Activated naive CD4-positive, alpha-beta T cell treated with anti-CD3 and anti-CD28 coated beads, Interleukin-2, amount 10 ng/mL, durations not matched to agents 7 days and 5 days (primary cell): ENCODE data around the gene TNN.

ENCODE experiments used
- CTCF ChIA-PET: fragments of 350-600 bp; sonication (Branson Sonifier 250); formaldehyde crosslinking; loops from one replicate; lab custom pipeline; 2021; ENCODE audit warnings: antibody characterized with exemption; lab: Charles Lee
- DNase-seq: peaks from one replicate; pipeline ENCODE4 v3.0.0-alpha.2; 2020
- H3K27ac Mint-ChIP-seq: one replicate; pipeline ENCODE4 v1.8.0; 2021; ENCODE audit warnings: mild to moderate bottlenecking, moderate library complexity, mixed read lengths
- H3K27me3 Mint-ChIP-seq: one replicate; pipeline ENCODE4 v1.8.0; 2021; ENCODE audit warnings: mild to moderate bottlenecking, mixed read lengths
- H3K36me3 Mint-ChIP-seq: one replicate; pipeline ENCODE4 v1.8.0; 2021; ENCODE audit warnings: mixed read lengths
- H3K4me1 Mint-ChIP-seq: one replicate; pipeline ENCODE4 v1.8.0; 2021; ENCODE audit warnings: mixed read lengths
- H3K4me3 Mint-ChIP-seq: one replicate; pipeline ENCODE4 v1.8.0; 2021; ENCODE audit warnings: mild to moderate bottlenecking, moderate library complexity, mixed read lengths
- H3K9me3 Mint-ChIP-seq: one replicate; pipeline ENCODE4 v1.8.0; 2021; ENCODE audit warnings: mixed read lengths

Gene TNN

GRCh38 chr1:175129644-175129996 lies 62.0 kb downstream of the TNN start:
- Mint-ChIP-seq H3K4me3 (no peak overlapping the region), H3K27ac (no peak overlapping the region), H3K9me3 (no peaks in the 10 kb centered on the region), H3K36me3 (no peaks in the 10 kb centered on the region), H3K4me1 (no peaks in the 10 kb centered on the region), H3K27me3 (peaks cover 27% of the 10 kb centered on the region)
- DNase-seq, result no peak
- CTCF ChIA-PET, result interaction anchor here (1.2 kb wide), 1 partner anchor 100 kb away, joined by 4 read pairs; no protein-coding TSS in a partner anchor

GRCh38 chr1:175129997-175130648 lies 62.5 kb downstream of the TNN start:
- H3K4me1 Mint-ChIP-seq, result no peaks in the 10 kb centered on the region
- H3K27ac Mint-ChIP-seq, result no peak overlapping the region
- DNase-seq, result no peak
- no peaks in the 10 kb centered on the region for H3K36me3 Mint-ChIP-seq
- no peak overlapping the region for H3K4me3 Mint-ChIP-seq
- H3K9me3 Mint-ChIP-seq, result no peaks in the 10 kb centered on the region
- H3K27me3 Mint-ChIP-seq, result peaks cover 30% of the 10 kb centered on the region
- CTCF ChIA-PET, result interaction anchor here (1.2 kb wide), 2 partner anchors 101 to 189 kb away, joined by 3 to 4 read pairs; no protein-coding TSS in a partner anchor

GRCh38 chr1:175130649-175131045 lies 63.0 kb downstream of the TNN start:
- CTCF ChIA-PET, result interaction anchor here (0.7 to 1.2 kb wide), 3 partner anchors 101 to 189 kb away, joined by 3 to 4 read pairs (median 3); no protein-coding TSS in a partner anchor
- H3K27ac Mint-ChIP-seq, result no peak overlapping the region
- no peak for DNase-seq
- H3K36me3 Mint-ChIP-seq, result no peaks in the 10 kb centered on the region
- no peaks in the 10 kb centered on the region for H3K9me3 Mint-ChIP-seq
- H3K4me1 Mint-ChIP-seq, result no peaks in the 10 kb centered on the region
- H3K4me3 Mint-ChIP-seq, result no peak overlapping the region
- H3K27me3 Mint-ChIP-seq, result peaks cover 27% of the 10 kb centered on the region

- Mint-ChIP-seq H3K36me3 (no peaks in the 10 kb centered on the region), H3K27me3 (peaks cover 29% of the 10 kb centered on the region), H3K27ac (no peak overlapping the region), H3K4me3 (no peak overlapping the region), H3K9me3 (no peaks in the 10 kb centered on the region), H3K4me1 (no peaks in the 10 kb centered on the region)
- DNase-seq, result no peak
- CTCF ChIA-PET, result interaction anchor here (0.7 to 1.3 kb wide), 3 partner anchors 21 to 188 kb away, joined by 3 read pairs; no protein-coding TSS in a partner anchor
Observed at GRCh38 chr1:175131095-175131494, 63.5 kb downstream of the TNN start.

- CTCF ChIA-PET, result interaction anchor here (0.9 to 1.5 kb wide), 4 partner anchors 11 to 103 kb away, joined by 3 to 5 read pairs (median 4); no protein-coding TSS in a partner anchor
- no peak for DNase-seq
- no peak overlapping the region for H3K27ac Mint-ChIP-seq
- H3K36me3 Mint-ChIP-seq, result no peaks in the 10 kb centered on the region
- no peaks in the 10 kb centered on the region for H3K4me1 Mint-ChIP-seq
- peaks cover 28% of the 10 kb centered on the region for H3K27me3 Mint-ChIP-seq
- H3K9me3 Mint-ChIP-seq, result no peaks in the 10 kb centered on the region
- no peak overlapping the region for H3K4me3 Mint-ChIP-seq
Observed at GRCh38 chr1:175132436-175132835, 64.8 kb downstream of the TNN start.

- Mint-ChIP-seq H3K36me3 (no peaks in the 10 kb centered on the region), H3K4me3 (no peak overlapping the region), H3K27me3 (peaks cover 26% of the 10 kb centered on the region), H3K27ac (no peak overlapping the region), H3K9me3 (no peaks in the 10 kb centered on the region), H3K4me1 (no peaks in the 10 kb centered on the region)
- CTCF ChIA-PET, result interaction anchor here (0.8 to 1.0 kb wide), 2 partner anchors 9 to 104 kb away, joined by 4 to 5 read pairs; no protein-coding TSS in a partner anchor
- DNase-seq, result no peak
Observed at GRCh38 chr1:175133673-175134435, 66.2 kb downstream of the TNN start.

- H3K36me3 Mint-ChIP-seq, result no peaks in the 10 kb centered on the region
- peaks cover 26% of the 10 kb centered on the region for H3K27me3 Mint-ChIP-seq
Observed at GRCh38 chr1:175134500-175134899, 66.9 kb downstream of the TNN start.

GRCh38 chr1:175136246-175136645 lies 68.6 kb downstream of the TNN start:
- Mint-ChIP-seq H3K27ac (no peak overlapping the region), H3K27me3 (peaks cover 37% of the 10 kb centered on the region), H3K4me1 (peaks cover 2% of the 10 kb centered on the region), H3K36me3 (no peaks in the 10 kb centered on the region), H3K9me3 (no peaks in the 10 kb centered on the region), H3K4me3 (no peak overlapping the region)
- no peak for DNase-seq
- CTCF ChIA-PET, result interaction anchor here (1.2 to 2.2 kb wide), 2 partner anchors 10 to 11 kb away, joined by 3 to 8 read pairs; no protein-coding TSS in a partner anchor

More at GRCh38 chr1:175134500-175134899, 66.9 kb downstream of the TNN start:
- DNase-seq, result no peak
- H3K9me3 Mint-ChIP-seq, result no peaks in the 10 kb centered on the region
- CTCF ChIA-PET, result interaction anchor here (0.8 to 1.0 kb wide), 2 partner anchors 9 to 105 kb away, joined by 4 to 5 read pairs; no protein-coding TSS in a partner anchor
- H3K4me1 Mint-ChIP-seq, result no peaks in the 10 kb centered on the region
- H3K27ac Mint-ChIP-seq, result no peak overlapping the region
- no peak overlapping the region for H3K4me3 Mint-ChIP-seq

GRCh38 chr1:175137369-175137768 lies 69.7 kb downstream of the TNN start:
- DNase-seq, result no peak
- Mint-ChIP-seq H3K27ac (no peak overlapping the region), H3K4me3 (no peak overlapping the region), H3K27me3 (peaks cover 42% of the 10 kb centered on the region), H3K36me3 (no peaks in the 10 kb centered on the region), H3K4me1 (peaks cover 9% of the 10 kb centered on the region), H3K9me3 (no peaks in the 10 kb centered on the region)
- CTCF ChIA-PET, result interaction anchor here (1.2 to 2.2 kb wide), 3 partner anchors 8 to 15 kb away, joined by 3 to 8 read pairs (median 4); no protein-coding TSS in a partner anchor

- Mint-ChIP-seq H3K9me3 (no peaks in the 10 kb centered on the region), H3K4me1 (peaks cover 9% of the 10 kb centered on the region), H3K36me3 (no peaks in the 10 kb centered on the region), H3K27ac (no peak overlapping the region), H3K4me3 (no peak overlapping the region), H3K27me3 (peaks cover 41% of the 10 kb centered on the region)
- CTCF ChIA-PET, result interaction anchor here (1.7 kb wide), 1 partner anchor 109 kb away, joined by 4 read pairs; no protein-coding TSS in a partner anchor
- no peak for DNase-seq
Observed at GRCh38 chr1:175138579-175138978, 70.9 kb downstream of the TNN start.

- H3K4me1 Mint-ChIP-seq, result peaks cover 9% of the 10 kb centered on the region
- peaks cover 48% of the 10 kb centered on the region for H3K27me3 Mint-ChIP-seq
- DNase-seq, result no peak
- H3K36me3 Mint-ChIP-seq, result no peaks in the 10 kb centered on the region
- CTCF ChIA-PET, result interaction anchor here (0.6 to 9.7 kb wide), 23 partner anchors 9 to 792 kb away, joined by 3 to 293 read pairs (median 5); no protein-coding TSS in a partner anchor
- H3K27ac Mint-ChIP-seq, result no peak overlapping the region
- no peak overlapping the region for H3K4me3 Mint-ChIP-seq
- H3K9me3 Mint-ChIP-seq, result no peaks in the 10 kb centered on the region
Observed at GRCh38 chr1:175145899-175146528, 78.4 kb downstream of the TNN start.

- peak overlapping the region; percentile 47 for H3K27ac Mint-ChIP-seq
Observed at GRCh38 chr1:175146529-175147213, 79.0 kb downstream of the TNN start.

GRCh38 chr1:175147569-175147968 lies 79.9 kb downstream of the TNN start:
- no peaks in the 10 kb centered on the region for H3K4me1 Mint-ChIP-seq
- no peaks in the 10 kb centered on the region for H3K36me3 Mint-ChIP-seq
- no peak overlapping the region for H3K27ac Mint-ChIP-seq
- CTCF ChIA-PET, result interaction anchor here (0.8 to 9.7 kb wide), 10 partner anchors 8 to 595 kb away, joined by 3 to 293 read pairs (median 4); no protein-coding TSS in a partner anchor
- H3K27me3 Mint-ChIP-seq, result peaks cover 56% of the 10 kb centered on the region
- no peaks in the 10 kb centered on the region for H3K9me3 Mint-ChIP-seq
- no peak overlapping the region for H3K4me3 Mint-ChIP-seq
- no peak for DNase-seq

More at GRCh38 chr1:175146529-175147213, 79.0 kb downstream of the TNN start:
- H3K36me3 Mint-ChIP-seq, result no peaks in the 10 kb centered on the region
- H3K9me3 Mint-ChIP-seq, result no peaks in the 10 kb centered on the region
- CTCF ChIA-PET, result interaction anchor here (0.6 to 9.7 kb wide), 28 partner anchors 9 to 791 kb away, joined by 3 to 293 read pairs (median 4); no protein-coding TSS in a partner anchor
- peaks cover 48% of the 10 kb centered on the region for H3K27me3 Mint-ChIP-seq
- DNase-seq, result peak; percentile 78
- peaks cover 5% of the 10 kb centered on the region for H3K4me1 Mint-ChIP-seq
- no peak overlapping the region for H3K4me3 Mint-ChIP-seq
